Kidney (tissue), 14 donors: ENCODE results near the gene ADGRL3. TPM values are rescaled to one million over a fixed set of nuclear protein-coding genes. Genes with fewer than 3 reads are reported as not detected.

ENCODE experiments used
- DNase-seq, 5 donors: peaks; one replicate each; pipeline ENCODE4 v3.0.0-alpha.2; 2013 to 2020
- FAIRE-seq: peaks from 2 replicates; lab custom pipeline; 2012; peaks lifted over from hg19 to GRCh38; lab: Jason Lieb, UNC
- H3K27ac ChIP-seq, 2 donors: one replicate each; pipeline ENCODE4 v1.7.0; 2013; ENCODE audit warnings: low read depth in 2 of 2, low read length in 2 of 2, inconsistent platforms in 1 of 2
- H3K27me3 ChIP-seq: one replicate; pipeline ENCODE4 v1.7.1; 2013; ENCODE audit warnings: low read length, inconsistent platforms; ENCODE audit not compliant: control insufficient read depth, insufficient read depth
- H3K36me3 ChIP-seq, 3 donors: one replicate each; pipeline versions ENCODE4 v1.7.0 to v1.7.1; 2013; ENCODE audit warnings: low read length in 3 of 3, control low read depth in 1 of 3, inconsistent platforms in 1 of 3; ENCODE audit not compliant: insufficient read depth in 3 of 3, control insufficient read depth in 2 of 3
- H3K4me1 ChIP-seq, 3 donors: one replicate each; pipeline versions ENCODE4 v1.7.0 to v1.7.1; 2013; ENCODE audit warnings: low read length in 3 of 3, inconsistent platforms in 1 of 3, low read depth in 1 of 3; ENCODE audit not compliant: control insufficient read depth in 2 of 3, insufficient read depth in 2 of 3
- H3K4me3 ChIP-seq, 3 donors: one replicate each; pipeline versions ENCODE4 v1.7.0 to v1.8.1; 2013; ENCODE audit warnings: low read length in 3 of 3, control low read depth in 1 of 3, inconsistent platforms in 1 of 3
- H3K9ac ChIP-seq, 3 donors: one replicate each; pipeline versions ENCODE4 v1.7.0 to v1.7.1; 2013; ENCODE audit warnings: low read length in 3 of 3, control low read depth in 1 of 3, inconsistent platforms in 1 of 3
- H3K9me3 ChIP-seq, 3 donors: one replicate each; pipeline versions ENCODE4 v1.7.0 to v1.7.1; 2013; ENCODE audit warnings: low read length in 3 of 3, control low read depth in 1 of 3, inconsistent platforms in 1 of 3; ENCODE audit not compliant: control insufficient read depth in 2 of 3, insufficient read depth in 1 of 3
- CTCF ChIP-seq: IDR thresholded peaks from 3 replicates; pipeline ENCODE4 v1.5.1; 2012; ENCODE audit warnings: mild to moderate bottlenecking, moderate library complexity, borderline replicate concordance; ENCODE audit not compliant: insufficient read depth; ENCODE audit errors: extremely low read depth
- intact Hi-C: fragments of 100-400 bp; cut with DNase I; formaldehyde crosslinking; loops from one replicate; pipeline ENCODE4 v1.11.1; 2022
- polyA plus RNA-seq: library from polyadenylated mRNA; stranded (reverse); fragments of 350-450 nt; fragmentation: Illumina TruSeq; extraction: RNeasy Lipid Tissue Mini Kit (QIAGEN cat#74804); gene quantifications from one replicate; pipeline ENCODE4 v1.2.3, GENCODE V29; 2014; ENCODE audit warnings: low read depth, low replicate concordance; ENCODE audit not compliant: insufficient read depth
- total RNA-seq: library from RNA; stranded (reverse); fragmentation: NEBNext Ultra II Directional; extraction: Animal tissue kit (Norgen Biotek cat#: 25700); gene quantifications from one replicate; pipeline ENCODE4 v1.2.1, GENCODE V29; 2021
- donor health status: control.
- donor health status: control.
- donor health status: control.
- donor health status: control.
- donor health status: control.
- donor health status: DM: yes; HTN: yes; CAD: no.
- donor health status: Normal renal cell carcinoma (clear cell type).

Gene ADGRL3
- total and polyA plus RNA-seq, 2 donors from 2014 or later, result 1.3 to 8.9 TPM

GRCh38 chr4:61827907-61828391 is 627.8 kb downstream of the ADGRL3 start:
- peak in 2 of 5 donors; percentile 19 to 30 for DNase-seq
- Histone ChIP-seq H3K9ac (no peak overlapping the region), H3K36me3 (no peaks in the 10 kb centered on the region), H3K27ac (no peak overlapping the region), H3K4me3 (no peak overlapping the region), H3K4me1 (no peaks in the 10 kb centered on the region), H3K9me3 (no peaks in the 10 kb centered on the region), H3K27me3 (no peaks in the 10 kb centered on the region)
- intact Hi-C loops, result no loop called here
- TF ChIP-seq CTCF, result no peak
- no peak for FAIRE-seq

GRCh38 chr4:61828960-61829359 is 628.8 kb downstream of the ADGRL3 start:
- DNase-seq, result no peak
- intact Hi-C loops, result no loop called here
- Histone ChIP-seq H3K9ac (no peak overlapping the region), H3K4me3 (no peak overlapping the region), H3K27ac (no peak overlapping the region), H3K4me1 (no peaks in the 10 kb centered on the region), H3K36me3 (no peaks in the 10 kb centered on the region), H3K27me3 (no peaks in the 10 kb centered on the region), H3K9me3 (no peaks in the 10 kb centered on the region)
- no peak for FAIRE-seq
- no peak for TF ChIP-seq CTCF

- DNase-seq, result no peak
Observed at GRCh38 chr4:61831987-61832386, 631.9 kb downstream of the ADGRL3 start.

More at GRCh38 chr4:61831987-61832386, 631.9 kb downstream of the ADGRL3 start:
- H3K27ac ChIP-seq, result no peak overlapping the region
- no peak for FAIRE-seq
- H3K4me1 ChIP-seq, result no peaks in the 10 kb centered on the region
- H3K9me3 ChIP-seq, result no peaks in the 10 kb centered on the region
- no peaks in the 10 kb centered on the region for H3K27me3 ChIP-seq
- H3K4me3 ChIP-seq, result no peak overlapping the region
- no peaks in the 10 kb centered on the region for H3K36me3 ChIP-seq
- H3K9ac ChIP-seq, result no peak overlapping the region
- TF ChIP-seq CTCF, result no peak
- intact Hi-C loops, result no loop called here
